RWPE2 (cell line): ENCODE measurements around the gene ZP2.

ENCODE experiments used
- ATAC-seq: fragments of 200-7000 bp; cut with Tn5 transposase; 3 replicates; pipeline ENCODE4 v1.9.1; 2021; ENCODE audit warnings: low read depth
- DNase-seq: peaks from one replicate; pipeline ENCODE4 v3.0.0-alpha.2; 2020; ENCODE audit warnings: low spot score
- H3K27ac ChIP-seq: fragments of 450-650 bp; 2 replicates; pipeline ENCODE4 v1.5.1; 2017; ENCODE audit warnings: mild to moderate bottlenecking; ENCODE audit not compliant: poor library complexity, severe bottlenecking
- H3K27me3 ChIP-seq: fragments of 250-450 bp; sonication (Bioruptor Pico); 2 replicates; pipeline ENCODE4 v1.5.1; 2021; ENCODE audit warnings: mild to moderate bottlenecking, moderate library complexity; ENCODE audit not compliant: insufficient read depth, poor library complexity, severe bottlenecking
- H3K36me3 ChIP-seq: fragments of 250-450 bp; sonication (Bioruptor Pico); 2 replicates; pipeline ENCODE4 v1.5.1; 2020; ENCODE audit warnings: low read depth, mild to moderate bottlenecking, moderate library complexity
- H3K4me1 ChIP-seq: fragments of 250-450 bp; sonication (Bioruptor Pico); 2 replicates; pipeline ENCODE4 v1.5.1; 2021; ENCODE audit warnings: mild to moderate bottlenecking, moderate library complexity; ENCODE audit not compliant: insufficient read depth, poor library complexity, severe bottlenecking
- H3K4me3 ChIP-seq: fragments of 250-450 bp; sonication (Bioruptor Pico); 2 replicates; pipeline ENCODE4 v1.5.1; 2021; ENCODE audit warnings: mild to moderate bottlenecking, moderate library complexity; ENCODE audit not compliant: severe bottlenecking
- H3K9me3 ChIP-seq: fragments of 250-450 bp; sonication (Bioruptor Pico); 2 replicates; pipeline ENCODE4 v1.5.1; 2021; ENCODE audit warnings: mild to moderate bottlenecking, moderate library complexity; ENCODE audit not compliant: severe bottlenecking
- CTCF ChIP-seq: fragments of 450-650 bp; IDR thresholded peaks from one replicate; pipeline ENCODE4 v1.5.1; 2017; ENCODE audit warnings: mild to moderate bottlenecking, moderate library complexity; ENCODE audit not compliant: poor library complexity, severe bottlenecking

ZP2 gene

GRCh38 chr16:21150375-21151001 lies 60.9 kb downstream of the ZP2 start, which contains the start of gene DNAH3:
Gene DNAH3, minus strand, starts transcription at chr16:21150846. Its CDS starts 527 bp downstream, at chr16:21150319.
- H3K4me1 ChIP-seq, result peaks cover 6% of the 10 kb centered on the region
- ATAC-seq (peak; percentile 99), DNase-seq (no peak)
- no peaks in the 10 kb centered on the region for H3K27me3 ChIP-seq
- no peak within 1 kb of the TSS for H3K27ac ChIP-seq
- no peaks in the 10 kb centered on the region for H3K9me3 ChIP-seq
- no peak for TF ChIP-seq CTCF
- H3K36me3 ChIP-seq, result no peaks in the 10 kb centered on the region
- no peak within 1 kb of the TSS for H3K4me3 ChIP-seq
